GM10266 (cell line): Measurements from ENCODE around the gene CYP2A13.
"Not testable (repeated sequence)": the region's sequence is repeated elsewhere in the genome, so short reads cannot be mapped to it uniquely, and the experiment has no call there.

Source experiments
- DNase-seq: peaks from one replicate; pipeline ENCODE4 v3.0.0; 2012; ENCODE audit errors: extremely low spot score
- TF ChIP-seq, protein P1 (sequence below): IDR thresholded peaks from 2 replicates; pipeline ENCODE4 v1.5.1; 2012; ENCODE audit warnings: mild to moderate bottlenecking, low read depth; ENCODE audit not compliant: control insufficient read depth, insufficient read depth; ENCODE audit errors: missing control alignments

CYP2A13 gene

DNA sequence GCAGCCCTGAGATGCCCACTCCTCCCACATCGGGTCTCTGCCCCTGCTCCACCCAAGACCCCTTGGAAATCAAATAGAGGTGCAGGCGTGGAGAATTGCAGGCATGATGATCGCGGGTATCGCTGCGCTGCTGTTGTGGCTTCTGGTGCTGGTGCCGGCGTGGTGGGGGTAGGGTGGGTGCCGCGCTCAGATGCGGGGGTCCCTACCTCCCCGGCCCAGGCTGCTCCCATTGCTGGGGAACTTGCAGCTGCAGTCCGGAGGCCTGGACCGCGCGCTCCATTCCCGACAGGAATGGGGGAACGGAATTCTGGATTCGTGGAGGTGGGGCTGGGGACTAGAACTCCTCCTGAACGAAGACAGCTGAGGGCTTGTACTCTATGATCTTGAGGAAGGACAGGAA is 46.4 kb downstream of the CYP2A13 start:
- no peak for DNase-seq
- TF ChIP-seq, protein P1, sequence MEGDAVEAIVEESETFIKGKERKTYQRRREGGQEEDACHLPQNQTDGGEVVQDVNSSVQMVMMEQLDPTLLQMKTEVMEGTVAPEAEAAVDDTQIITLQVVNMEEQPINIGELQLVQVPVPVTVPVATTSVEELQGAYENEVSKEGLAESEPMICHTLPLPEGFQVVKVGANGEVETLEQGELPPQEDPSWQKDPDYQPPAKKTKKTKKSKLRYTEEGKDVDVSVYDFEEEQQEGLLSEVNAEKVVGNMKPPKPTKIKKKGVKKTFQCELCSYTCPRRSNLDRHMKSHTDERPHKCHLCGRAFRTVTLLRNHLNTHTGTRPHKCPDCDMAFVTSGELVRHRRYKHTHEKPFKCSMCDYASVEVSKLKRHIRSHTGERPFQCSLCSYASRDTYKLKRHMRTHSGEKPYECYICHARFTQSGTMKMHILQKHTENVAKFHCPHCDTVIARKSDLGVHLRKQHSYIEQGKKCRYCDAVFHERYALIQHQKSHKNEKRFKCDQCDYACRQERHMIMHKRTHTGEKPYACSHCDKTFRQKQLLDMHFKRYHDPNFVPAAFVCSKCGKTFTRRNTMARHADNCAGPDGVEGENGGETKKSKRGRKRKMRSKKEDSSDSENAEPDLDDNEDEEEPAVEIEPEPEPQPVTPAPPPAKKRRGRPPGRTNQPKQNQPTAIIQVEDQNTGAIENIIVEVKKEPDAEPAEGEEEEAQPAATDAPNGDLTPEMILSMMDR: no peak

DNA sequence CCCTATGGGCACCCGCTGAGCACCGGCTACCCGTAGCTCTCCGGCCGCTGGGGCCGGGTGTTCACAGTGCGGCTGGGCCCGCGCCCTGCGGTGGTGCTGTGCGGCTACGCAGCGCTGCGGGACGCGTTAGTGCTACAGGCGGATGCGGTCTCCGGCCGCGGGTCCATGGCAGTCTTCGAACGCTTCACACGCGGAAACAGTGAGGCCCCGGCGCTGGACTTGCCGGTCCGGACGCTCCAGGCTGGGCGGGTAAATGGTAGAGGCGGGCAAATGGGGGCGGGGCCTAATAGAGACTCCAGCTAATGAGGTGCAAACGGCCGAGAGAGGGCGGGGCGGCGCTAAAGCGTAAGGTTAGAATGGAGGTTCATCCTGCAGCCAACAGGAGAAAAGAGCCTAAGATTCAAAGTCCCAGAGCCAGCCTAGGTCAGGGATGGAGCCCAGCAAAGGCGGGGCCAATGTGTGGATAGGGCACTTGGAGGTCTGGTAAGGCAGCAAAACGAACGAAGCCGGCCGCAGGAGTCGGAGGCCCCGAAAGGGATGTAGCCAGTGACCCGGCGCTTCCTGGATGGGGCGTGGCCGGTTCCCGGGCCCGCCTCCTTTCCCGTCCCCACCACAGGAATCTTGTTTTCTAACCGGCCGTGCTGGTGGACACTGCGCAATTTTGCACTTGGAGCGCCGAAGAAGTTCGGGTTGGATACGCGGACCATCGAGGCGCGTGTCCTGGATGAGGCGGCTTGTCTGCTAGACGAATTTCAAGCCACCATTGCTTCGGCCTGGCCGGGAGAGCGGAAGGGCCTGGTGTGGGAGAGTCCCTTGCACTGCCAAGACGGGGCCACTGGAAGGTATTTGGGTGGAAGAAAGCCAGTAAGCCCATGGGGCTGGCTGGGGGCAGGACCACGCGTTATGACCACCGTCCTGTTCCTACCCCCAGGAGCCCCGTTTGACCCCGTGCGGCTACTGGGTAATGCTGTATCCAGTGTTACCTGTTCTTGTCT is 47.4 kb downstream of the CYP2A13 start:
- DNase-seq: not testable (repeated sequence)

DNA sequence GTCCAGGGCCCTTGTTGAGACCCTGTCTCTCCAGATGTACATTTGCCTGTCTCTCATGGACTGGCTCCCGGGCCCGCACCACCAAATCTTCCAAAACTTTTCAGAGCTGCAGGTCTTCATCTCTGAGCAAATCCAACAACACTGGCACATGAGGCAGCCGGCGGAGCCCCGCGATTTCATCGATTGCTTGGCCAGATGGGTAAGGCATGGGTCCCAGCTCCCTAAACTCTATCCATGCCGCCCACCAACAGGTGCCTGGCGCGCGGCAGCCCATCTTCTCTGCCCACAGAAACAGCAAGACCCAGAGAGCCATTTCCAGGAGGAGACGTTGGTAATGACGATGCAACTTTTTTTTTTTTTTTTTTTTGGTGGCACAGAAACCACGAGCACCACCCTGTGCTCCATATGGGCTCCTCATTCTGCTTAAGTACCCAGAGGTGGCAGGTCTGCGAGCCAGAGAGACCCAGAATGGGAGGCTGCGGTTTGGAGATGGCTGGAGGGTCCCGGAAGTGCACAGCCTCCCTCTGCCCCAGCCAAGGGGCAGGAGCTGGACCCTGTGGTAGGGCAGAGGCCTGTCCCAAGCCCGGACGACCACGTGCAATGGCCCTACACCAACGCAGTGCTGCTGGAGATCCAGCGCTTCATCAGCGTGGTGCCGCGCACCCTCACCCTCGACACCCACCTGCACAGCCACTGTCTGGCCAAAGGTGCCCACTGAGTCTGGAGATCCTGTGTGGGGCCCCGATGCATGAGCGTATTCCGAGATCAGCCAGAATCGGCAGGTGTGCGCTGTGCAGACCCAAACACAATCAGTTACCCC is 48.6 kb downstream of the CYP2A13 start:
- DNase-seq: no peak
- TF ChIP-seq, protein P1: no peak

DNA sequence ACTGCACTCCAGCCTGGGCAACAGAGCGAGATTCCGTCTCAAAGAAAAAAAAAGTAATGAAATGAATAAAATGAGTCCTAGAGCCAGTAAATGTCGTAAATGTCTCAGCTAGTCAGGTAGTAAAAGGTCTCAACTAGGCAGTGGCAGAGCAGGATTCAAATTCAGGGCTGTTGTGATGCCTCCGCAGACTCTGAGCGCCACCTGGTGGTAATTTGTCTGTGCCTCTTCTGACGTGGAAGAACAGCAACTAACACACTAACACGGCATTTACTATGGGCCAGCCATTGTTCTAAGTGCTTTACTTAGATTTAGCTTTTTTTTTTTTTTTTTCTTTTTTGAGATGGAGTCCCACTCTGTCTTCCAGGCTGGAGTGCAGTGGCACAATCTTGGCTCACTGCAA is 56.2 kb downstream of the CYP2A13 start:
- peak; percentile 68 for DNase-seq
- TF ChIP-seq, protein P1: peak; percentile 85
